ENCODE data around the gene FANK1.

DNA sequence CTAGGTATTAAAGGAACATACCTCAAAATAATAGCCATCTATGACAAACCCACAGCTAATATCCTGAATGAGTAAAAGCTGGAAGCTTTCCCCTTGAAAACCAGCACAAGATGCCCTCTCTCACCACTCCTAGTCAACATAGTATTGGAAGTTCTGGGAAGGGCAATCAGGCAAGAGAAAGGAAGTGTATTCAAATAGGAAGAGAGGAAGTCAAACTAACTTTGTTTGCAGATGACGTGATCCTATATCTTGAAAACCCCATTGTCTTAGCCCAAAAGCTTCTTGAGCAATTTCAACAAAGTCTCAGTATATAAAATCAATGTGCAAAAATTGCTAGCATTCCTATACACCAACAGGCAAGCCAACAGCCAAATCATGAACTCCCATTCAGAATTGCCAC, 131.3 kb downstream of the FANK1 start:
- TF ChIP-seq, protein P1, sequence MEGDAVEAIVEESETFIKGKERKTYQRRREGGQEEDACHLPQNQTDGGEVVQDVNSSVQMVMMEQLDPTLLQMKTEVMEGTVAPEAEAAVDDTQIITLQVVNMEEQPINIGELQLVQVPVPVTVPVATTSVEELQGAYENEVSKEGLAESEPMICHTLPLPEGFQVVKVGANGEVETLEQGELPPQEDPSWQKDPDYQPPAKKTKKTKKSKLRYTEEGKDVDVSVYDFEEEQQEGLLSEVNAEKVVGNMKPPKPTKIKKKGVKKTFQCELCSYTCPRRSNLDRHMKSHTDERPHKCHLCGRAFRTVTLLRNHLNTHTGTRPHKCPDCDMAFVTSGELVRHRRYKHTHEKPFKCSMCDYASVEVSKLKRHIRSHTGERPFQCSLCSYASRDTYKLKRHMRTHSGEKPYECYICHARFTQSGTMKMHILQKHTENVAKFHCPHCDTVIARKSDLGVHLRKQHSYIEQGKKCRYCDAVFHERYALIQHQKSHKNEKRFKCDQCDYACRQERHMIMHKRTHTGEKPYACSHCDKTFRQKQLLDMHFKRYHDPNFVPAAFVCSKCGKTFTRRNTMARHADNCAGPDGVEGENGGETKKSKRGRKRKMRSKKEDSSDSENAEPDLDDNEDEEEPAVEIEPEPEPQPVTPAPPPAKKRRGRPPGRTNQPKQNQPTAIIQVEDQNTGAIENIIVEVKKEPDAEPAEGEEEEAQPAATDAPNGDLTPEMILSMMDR (IDR thresholded peaks at IDR 0.05) = no peak
- no peak for TF ChIP-seq POLR2A (IDR thresholded peaks at IDR 0.05)
